ENCODE results near the gene ANXA4.

Gene ANXA4

GRCh38 chr2:69781321-69782248 is 39.7 kb downstream of the ANXA4 start:
- Histone ChIP-seq H3K27ac (ENCODE audit: low read depth, low read length) (no peak overlapping the region; the same call in 1 of the 2 replicates), H3K9ac (ENCODE audit: low read length) (no peak overlapping the region), H3K36me3 (ENCODE audit: control insufficient read depth, insufficient read depth, low read length) (no peaks in the 10 kb centered on the region), H3K27me3 (ENCODE audit: control insufficient read depth, insufficient read depth, low read length) (no peaks in the 10 kb centered on the region), H3K4me3 (ENCODE audit: low read depth, low read length) (no peak overlapping the region), H3K9me3 (ENCODE audit: control insufficient read depth, insufficient read depth, low read depth, low read length) (no peaks in the 10 kb centered on the region), H3K4me1 (ENCODE audit: control insufficient read depth, insufficient read depth, low read length) (peaks cover 31% of the 10 kb centered on the region)

- Histone ChIP-seq H3K9ac (ENCODE audit: low read length) (no peak overlapping the region), H3K27ac (ENCODE audit: low read depth, low read length) (no peak overlapping the region), H3K4me1 (ENCODE audit: control insufficient read depth, insufficient read depth, low read length) (peaks cover 22% of the 10 kb centered on the region), H3K27me3 (ENCODE audit: control insufficient read depth, insufficient read depth, low read length) (no peaks in the 10 kb centered on the region), H3K4me3 (ENCODE audit: low read depth, low read length) (no peak overlapping the region), H3K9me3 (ENCODE audit: control insufficient read depth, insufficient read depth, low read depth, low read length) (no peaks in the 10 kb centered on the region), H3K36me3 (ENCODE audit: control insufficient read depth, insufficient read depth, low read length) (no peaks in the 10 kb centered on the region)
Observed at GRCh38 chr2:69784228-69784627, 42.3 kb downstream of the ANXA4 start.

GRCh38 chr2:69785358-69785757 is 43.4 kb downstream of the ANXA4 start:
- Histone ChIP-seq H3K27me3 (ENCODE audit: control insufficient read depth, insufficient read depth, low read length) (no peaks in the 10 kb centered on the region), H3K27ac (ENCODE audit: low read depth, low read length) (no peak overlapping the region), H3K9me3 (ENCODE audit: control insufficient read depth, insufficient read depth, low read depth, low read length) (no peaks in the 10 kb centered on the region), H3K4me3 (ENCODE audit: low read depth, low read length) (no peak overlapping the region), H3K36me3 (ENCODE audit: control insufficient read depth, insufficient read depth, low read length) (no peaks in the 10 kb centered on the region), H3K9ac (ENCODE audit: low read length) (no peak overlapping the region), H3K4me1 (ENCODE audit: control insufficient read depth, insufficient read depth, low read length) (peaks cover 31% of the 10 kb centered on the region)

GRCh38 chr2:69786052-69786560 is 44.2 kb downstream of the ANXA4 start:
- peaks cover 31% of the 10 kb centered on the region for H3K4me1 ChIP-seq (ENCODE audit: control insufficient read depth, insufficient read depth, low read length)
- H3K27me3 ChIP-seq (ENCODE audit: control insufficient read depth, insufficient read depth, low read length) = no peaks in the 10 kb centered on the region
- H3K9ac ChIP-seq (ENCODE audit: low read length) = no peak overlapping the region
- no peak overlapping the region for H3K27ac ChIP-seq (ENCODE audit: low read depth, low read length)
- no peaks in the 10 kb centered on the region for H3K36me3 ChIP-seq (ENCODE audit: control insufficient read depth, insufficient read depth, low read length)
- H3K9me3 ChIP-seq (ENCODE audit: control insufficient read depth, insufficient read depth, low read depth, low read length) = no peaks in the 10 kb centered on the region
- no peak overlapping the region for H3K4me3 ChIP-seq (ENCODE audit: low read depth, low read length)

GRCh38 chr2:69789175-69789721 is 47.3 kb downstream of the ANXA4 start:
- Histone ChIP-seq H3K27ac (ENCODE audit: low read depth, low read length) (peak overlapping the region; percentile 10; the same call in 1 of the 2 replicates), H3K4me3 (ENCODE audit: low read depth, low read length) (no peak overlapping the region), H3K9ac (ENCODE audit: low read length) (peak overlapping the region; percentile 10)

GRCh38 chr2:69789772-69790600 is 48.1 kb downstream of the ANXA4 start:
- H3K9ac ChIP-seq (ENCODE audit: low read length) = peak overlapping the region; percentile 10
- H3K27ac ChIP-seq (ENCODE audit: low read depth, low read length) = peak overlapping the region; percentile 10; the same call in 1 of the 2 replicates
- H3K4me3 ChIP-seq (ENCODE audit: low read depth, low read length) = no peak overlapping the region

More at GRCh38 chr2:69789175-69789721, 47.3 kb downstream of the ANXA4 start:
- Histone ChIP-seq H3K9me3 (ENCODE audit: control insufficient read depth, insufficient read depth, low read depth, low read length) (no peaks in the 10 kb centered on the region), H3K4me1 (ENCODE audit: control insufficient read depth, insufficient read depth, low read length) (peaks cover 20% of the 10 kb centered on the region), H3K27me3 (ENCODE audit: control insufficient read depth, insufficient read depth, low read length) (no peaks in the 10 kb centered on the region), H3K36me3 (ENCODE audit: control insufficient read depth, insufficient read depth, low read length) (no peaks in the 10 kb centered on the region)

GRCh38 chr2:69790601-69790959 is 48.6 kb downstream of the ANXA4 start:
- Histone ChIP-seq H3K27me3 (ENCODE audit: control insufficient read depth, insufficient read depth, low read length) (no peaks in the 10 kb centered on the region), H3K9ac (ENCODE audit: low read length) (no peak overlapping the region), H3K27ac (ENCODE audit: low read depth, low read length) (no peak overlapping the region; the same call in 1 of the 2 replicates), H3K4me1 (ENCODE audit: control insufficient read depth, insufficient read depth, low read length) (peaks cover 20% of the 10 kb centered on the region), H3K4me3 (ENCODE audit: low read depth, low read length) (no peak overlapping the region), H3K36me3 (ENCODE audit: control insufficient read depth, insufficient read depth, low read length) (no peaks in the 10 kb centered on the region), H3K9me3 (ENCODE audit: control insufficient read depth, insufficient read depth, low read depth, low read length) (no peaks in the 10 kb centered on the region)

More at GRCh38 chr2:69789772-69790600, 48.1 kb downstream of the ANXA4 start:
- H3K4me1 ChIP-seq (ENCODE audit: control insufficient read depth, insufficient read depth, low read length) = peaks cover 20% of the 10 kb centered on the region
- no peaks in the 10 kb centered on the region for H3K27me3 ChIP-seq (ENCODE audit: control insufficient read depth, insufficient read depth, low read length)
- H3K9me3 ChIP-seq (ENCODE audit: control insufficient read depth, insufficient read depth, low read depth, low read length) = no peaks in the 10 kb centered on the region
- no peaks in the 10 kb centered on the region for H3K36me3 ChIP-seq (ENCODE audit: control insufficient read depth, insufficient read depth, low read length)

- Histone ChIP-seq H3K4me3 (ENCODE audit: low read depth, low read length) (no peak overlapping the region), H3K36me3 (ENCODE audit: control insufficient read depth, insufficient read depth, low read length) (no peaks in the 10 kb centered on the region), H3K9me3 (ENCODE audit: control insufficient read depth, insufficient read depth, low read depth, low read length) (no peaks in the 10 kb centered on the region), H3K4me1 (ENCODE audit: control insufficient read depth, insufficient read depth, low read length) (peaks cover 20% of the 10 kb centered on the region), H3K9ac (ENCODE audit: low read length) (no peak overlapping the region), H3K27me3 (ENCODE audit: control insufficient read depth, insufficient read depth, low read length) (no peaks in the 10 kb centered on the region), H3K27ac (ENCODE audit: low read depth, low read length) (no peak overlapping the region)
Observed at GRCh38 chr2:69791045-69791444, 49.1 kb downstream of the ANXA4 start.

- Histone ChIP-seq H3K9me3 (ENCODE audit: control insufficient read depth, insufficient read depth, low read depth, low read length) (no peaks in the 10 kb centered on the region), H3K27ac (ENCODE audit: low read depth, low read length) (no peak overlapping the region), H3K36me3 (ENCODE audit: control insufficient read depth, insufficient read depth, low read length) (no peaks in the 10 kb centered on the region)
Observed at GRCh38 chr2:69796174-69796573, 54.2 kb downstream of the ANXA4 start.

GRCh38 chr2:69797235-69797634 is 55.3 kb downstream of the ANXA4 start:
- Histone ChIP-seq H3K36me3 (ENCODE audit: control insufficient read depth, insufficient read depth, low read length) (no peaks in the 10 kb centered on the region), H3K27ac (ENCODE audit: low read depth, low read length) (no peak overlapping the region), H3K27me3 (ENCODE audit: control insufficient read depth, insufficient read depth, low read length) (no peaks in the 10 kb centered on the region), H3K4me1 (ENCODE audit: control insufficient read depth, insufficient read depth, low read length) (peaks cover 25% of the 10 kb centered on the region), H3K9ac (ENCODE audit: low read length) (no peak overlapping the region), H3K9me3 (ENCODE audit: control insufficient read depth, insufficient read depth, low read depth, low read length) (no peaks in the 10 kb centered on the region), H3K4me3 (ENCODE audit: low read depth, low read length) (no peak overlapping the region)

More at GRCh38 chr2:69796174-69796573, 54.2 kb downstream of the ANXA4 start:
- H3K27me3 ChIP-seq (ENCODE audit: control insufficient read depth, insufficient read depth, low read length) = no peaks in the 10 kb centered on the region
- H3K4me1 ChIP-seq (ENCODE audit: control insufficient read depth, insufficient read depth, low read length) = peaks cover 25% of the 10 kb centered on the region
- no peak overlapping the region for H3K9ac ChIP-seq (ENCODE audit: low read length)
- no peak overlapping the region for H3K4me3 ChIP-seq (ENCODE audit: low read depth, low read length)
